ENCODE results near the gene HS6ST1.

Gene HS6ST1

DNA sequence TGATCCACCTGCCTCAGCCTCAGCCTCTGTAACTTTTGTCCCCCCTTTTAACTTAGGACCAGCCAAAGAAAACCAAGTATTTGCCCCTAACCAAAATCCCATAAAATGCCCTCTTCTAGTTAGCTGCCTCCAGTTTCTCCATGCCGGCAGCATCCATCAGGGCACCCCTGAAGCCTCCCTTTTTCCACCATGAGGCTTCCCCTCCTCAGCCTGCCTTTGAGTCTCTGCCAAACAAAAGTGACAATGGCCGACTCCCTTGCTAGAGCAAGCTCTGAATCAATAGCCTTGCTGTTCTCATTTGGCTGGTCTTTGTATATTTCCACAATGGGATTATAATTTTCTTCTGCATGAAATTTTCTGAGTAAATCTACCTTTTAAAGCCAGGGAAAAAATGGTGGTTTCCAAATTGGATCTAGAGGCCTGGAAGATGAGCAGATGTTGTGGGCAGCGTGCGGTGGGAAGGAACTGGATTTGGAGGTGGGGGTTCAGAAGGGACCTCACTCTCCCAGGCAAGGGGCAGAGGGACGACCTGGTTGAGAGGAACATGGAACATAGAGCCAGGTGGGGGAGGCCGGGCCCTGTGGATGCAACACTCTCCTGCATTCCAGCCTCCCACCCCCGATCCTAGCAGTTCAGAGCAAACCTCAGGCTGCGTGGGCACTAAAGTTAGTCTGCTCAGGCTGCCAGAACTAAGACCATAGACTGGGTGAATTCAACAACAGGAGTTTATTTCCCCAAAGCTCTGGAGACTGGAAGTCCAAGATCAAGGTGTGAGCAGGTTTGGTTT is 80.6 kb downstream of the HS6ST1 start:
- no peak for DNase-seq (ENCODE audit: low read depth, low spot score)

DNA sequence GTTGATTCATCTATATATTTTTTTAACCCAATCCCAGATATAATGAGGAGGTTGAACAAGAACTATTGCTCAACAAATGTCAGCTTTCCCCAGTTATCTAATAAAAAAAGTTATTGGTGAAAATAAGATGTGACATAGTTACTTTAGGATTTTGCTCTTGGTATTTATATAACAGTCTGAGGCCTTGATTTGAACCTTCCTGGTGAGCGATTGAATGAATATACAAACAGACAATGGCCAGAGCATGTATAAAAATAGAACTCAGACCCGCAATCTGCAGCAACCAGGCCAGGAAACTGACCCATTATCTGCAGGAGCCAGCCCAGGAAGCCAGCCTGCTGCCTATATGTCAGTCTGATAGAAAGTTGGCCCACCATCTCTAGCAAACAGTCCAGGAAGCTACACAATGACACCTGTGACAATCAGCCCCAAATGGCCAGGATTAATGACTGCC is 81.6 kb downstream of the HS6ST1 start:
- no peak for DNase-seq (ENCODE audit: low read depth, low spot score)

DNA sequence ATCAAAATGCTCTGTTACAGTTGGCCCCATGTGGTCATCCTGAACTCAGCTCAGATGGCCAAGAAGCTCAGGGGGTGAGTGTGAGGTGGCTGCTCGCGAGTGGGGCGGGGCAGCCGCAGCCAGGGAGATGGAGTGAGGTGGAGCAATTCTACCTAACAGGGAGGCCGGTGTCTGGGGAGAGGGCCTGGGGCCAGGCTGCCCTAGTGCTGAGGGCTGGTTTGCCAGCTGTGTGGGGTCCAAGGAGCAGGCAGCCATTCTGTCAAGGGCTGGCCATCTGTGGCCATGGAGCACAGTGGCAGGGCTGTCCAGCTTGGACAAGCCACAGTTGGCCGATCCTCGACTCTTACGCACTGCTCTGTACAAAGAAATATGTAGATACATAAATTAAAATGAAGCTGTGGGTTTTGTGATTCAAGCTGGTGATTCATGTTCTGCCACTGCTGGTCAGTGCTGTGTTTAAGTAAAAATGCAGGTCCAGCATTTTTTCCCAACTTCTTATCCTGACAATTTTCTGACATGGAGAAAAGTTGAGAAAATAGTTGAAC is 82.1 kb downstream of the HS6ST1 start:
- DNase-seq (ENCODE audit: low read depth, low spot score): no peak

DNA sequence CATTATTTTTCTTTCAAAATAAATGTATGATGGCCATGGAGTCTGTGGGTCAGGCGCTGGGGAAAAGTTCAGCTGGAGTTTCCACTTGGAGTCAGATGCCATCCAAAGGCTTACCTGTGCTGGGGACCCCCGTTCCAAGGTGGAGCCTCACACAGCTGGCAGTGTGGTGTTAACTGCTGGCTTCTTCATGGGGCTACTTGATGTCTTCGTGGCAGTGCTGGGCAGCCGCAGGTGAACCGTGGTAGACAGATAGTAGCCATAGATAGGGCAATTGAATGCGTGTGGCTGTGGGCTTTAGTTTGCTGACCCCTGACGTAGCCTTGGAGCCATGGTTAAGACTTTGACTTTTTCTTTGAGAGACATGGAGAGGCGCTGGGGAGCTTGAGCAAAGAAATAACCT is 83.1 kb downstream of the HS6ST1 start:
- no peak for DNase-seq (ENCODE audit: low read depth, low spot score)

DNA sequence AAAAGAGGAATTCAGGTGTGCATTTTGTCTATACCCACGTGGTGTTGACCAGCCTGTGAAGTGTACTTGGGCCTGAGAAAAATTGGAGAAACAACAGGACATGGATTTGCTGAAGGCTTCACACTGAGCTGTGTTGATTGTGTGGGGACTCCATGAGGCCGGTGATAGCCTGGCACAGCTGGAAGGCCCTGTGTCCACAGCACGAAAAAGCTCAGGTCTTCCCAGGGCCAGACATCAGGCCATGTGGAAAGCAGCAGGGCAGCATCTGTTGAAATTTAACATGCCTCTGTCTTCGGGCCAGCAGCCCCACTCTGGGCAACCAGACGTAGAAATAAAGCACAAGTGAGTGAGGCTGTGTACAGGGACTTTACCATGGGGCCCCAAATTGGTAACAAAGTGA is 84.1 kb downstream of the HS6ST1 start:
- no peak for DNase-seq (ENCODE audit: low read depth, low spot score)

DNA sequence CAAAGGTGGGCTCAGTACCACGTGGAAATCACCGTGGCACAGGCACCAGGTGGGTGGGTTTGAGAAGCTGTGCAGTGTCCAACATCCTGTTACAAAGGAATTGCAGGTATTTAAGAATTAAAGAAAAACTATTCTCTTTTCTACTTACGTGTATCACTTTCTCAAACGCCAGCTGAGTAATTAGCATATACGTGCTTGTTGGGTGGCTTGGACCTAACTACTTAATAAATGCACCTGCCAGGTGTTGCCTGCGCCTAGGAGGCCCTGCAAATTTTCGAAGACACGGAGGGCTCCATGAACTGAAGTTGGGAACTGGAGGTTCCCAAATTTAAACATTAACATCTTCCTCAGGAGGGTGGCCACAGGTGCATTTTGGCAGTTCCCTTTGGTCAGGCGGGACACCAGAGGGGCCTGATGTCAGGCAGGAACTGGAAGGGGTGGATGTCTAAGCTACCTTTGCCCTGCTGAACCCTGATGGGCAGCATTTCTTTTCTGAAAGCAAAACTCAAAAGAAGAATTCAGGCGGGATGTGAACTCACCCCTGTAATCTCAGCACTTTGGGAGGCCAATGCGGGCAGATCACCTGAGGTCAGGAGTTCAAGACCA is 84.8 kb downstream of the HS6ST1 start:
- DNase-seq (ENCODE audit: low read depth, low spot score): no peak

DNA sequence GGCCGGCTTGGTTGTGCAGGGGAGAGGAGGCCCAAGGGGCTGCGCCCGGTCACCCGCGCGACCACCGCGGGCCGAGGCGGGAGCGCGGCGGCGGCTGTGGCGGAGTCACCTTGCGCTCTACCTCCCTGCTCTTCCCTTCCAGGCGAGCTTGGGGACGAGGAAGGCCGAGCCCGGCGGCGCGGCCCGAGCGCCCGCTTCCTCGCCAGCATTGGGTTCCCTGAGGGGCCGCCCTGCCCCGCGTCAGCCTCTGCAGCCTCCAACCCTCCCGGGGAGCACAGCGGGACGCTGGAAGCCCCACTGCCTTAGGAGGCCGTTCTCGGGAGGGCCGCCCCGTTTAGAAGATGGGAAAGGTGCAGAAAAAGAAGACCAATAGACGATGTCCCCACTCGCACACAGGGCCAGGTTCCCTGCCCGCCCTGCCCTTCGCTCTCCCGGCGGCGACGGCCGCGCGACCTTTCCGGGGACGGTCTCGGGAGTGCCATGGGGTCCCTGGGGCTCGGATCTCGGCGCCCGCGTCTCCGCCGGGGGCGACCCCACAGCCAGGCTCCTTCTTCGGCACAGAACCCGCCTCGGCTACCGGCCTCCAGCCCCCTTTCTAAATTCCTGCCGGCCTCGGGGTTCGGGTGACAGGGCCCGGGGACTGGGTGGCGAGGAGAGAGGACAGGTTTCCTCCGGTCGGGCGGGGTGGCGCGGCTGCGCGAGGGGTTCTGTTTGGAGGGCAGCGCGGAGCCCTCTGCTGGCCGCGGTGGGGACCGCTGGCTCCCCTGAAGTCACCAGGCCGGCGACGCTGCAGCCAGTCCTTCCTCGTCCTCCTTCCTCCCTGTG is 85.5 kb downstream of the HS6ST1 start:
- peak; percentile 68 for DNase-seq (ENCODE audit: low read depth, low spot score)

DNA sequence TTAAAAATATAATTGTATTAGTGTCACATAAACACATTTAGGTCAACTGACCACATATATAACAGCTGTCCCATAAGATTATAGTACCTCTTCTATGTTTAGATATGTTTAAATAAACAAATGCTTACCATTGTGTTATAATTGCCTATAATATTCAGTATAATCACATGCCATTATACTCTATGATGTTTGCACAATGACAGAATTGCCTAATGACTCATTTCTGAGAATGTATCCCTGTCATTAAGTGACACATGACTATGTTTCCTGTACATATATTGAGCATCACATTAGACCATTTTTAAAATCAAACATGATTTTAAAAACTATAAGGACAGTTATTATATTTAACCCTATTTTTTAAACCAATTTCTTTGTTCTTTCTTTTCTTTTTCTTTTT is 89.8 kb downstream of the HS6ST1 start:
- DNase-seq (ENCODE audit: low read depth, low spot score): no peak

DNA sequence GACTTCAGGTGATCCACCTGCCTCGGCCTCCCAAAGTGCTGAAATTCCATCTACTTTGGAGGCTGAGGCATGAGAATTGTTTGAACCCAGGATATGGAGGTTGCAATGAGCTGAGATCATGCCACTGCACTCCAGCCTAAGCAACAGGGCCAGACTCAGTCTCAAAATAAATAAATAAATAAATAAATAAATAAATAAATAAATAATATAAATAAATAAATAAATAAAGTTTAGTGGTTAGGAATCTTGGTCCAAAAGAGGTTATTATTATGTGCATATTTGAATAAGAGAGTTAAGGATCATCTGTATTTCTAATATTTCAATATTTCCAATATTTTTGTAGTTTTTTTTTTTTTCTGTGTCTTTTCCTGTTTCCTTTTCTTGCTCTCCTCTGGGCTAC is 90.8 kb downstream of the HS6ST1 start:
- no peak for DNase-seq (ENCODE audit: low read depth, low spot score)

DNA sequence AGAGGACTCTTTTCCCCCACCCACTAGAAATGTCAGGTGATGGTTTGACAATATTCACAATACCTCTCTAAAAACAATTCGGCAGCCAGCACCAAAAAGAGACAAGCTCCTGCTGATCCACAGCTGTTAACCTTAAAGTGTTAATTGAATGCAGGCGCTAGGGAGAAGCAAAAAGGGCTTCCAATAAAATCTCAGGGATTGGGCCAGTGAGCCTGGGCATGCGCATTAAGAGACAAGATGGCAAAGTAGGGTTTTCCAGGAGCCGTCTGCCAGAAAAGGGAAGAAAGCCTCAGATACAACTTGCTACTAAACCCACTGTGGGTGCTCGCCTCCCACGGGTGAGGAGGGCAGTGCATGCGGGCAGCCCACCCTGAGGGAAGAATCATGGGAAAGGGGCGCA is 98.8 kb downstream of the HS6ST1 start:
- DNase-seq (ENCODE audit: low read depth, low spot score): no peak

DNA sequence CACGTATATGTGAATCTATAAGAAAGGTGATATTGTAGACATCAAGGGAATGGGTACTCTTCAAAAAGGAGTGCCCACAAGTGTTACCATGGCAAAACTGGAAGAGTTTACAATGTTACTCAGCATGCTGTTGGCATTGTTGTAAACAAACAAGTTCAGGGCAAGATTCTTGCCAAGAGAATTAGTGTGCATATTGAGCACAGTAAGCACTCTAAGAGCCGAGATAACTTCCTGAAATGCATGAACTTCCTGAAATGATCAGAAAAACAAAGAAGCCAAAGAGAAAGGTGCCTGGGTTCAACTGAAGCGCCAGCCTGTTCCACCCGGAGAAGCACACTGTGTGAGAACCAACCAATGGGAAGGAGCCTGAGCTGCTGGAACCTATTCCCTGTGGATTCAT is 101.0 kb downstream of the HS6ST1 start:
- DNase-seq (ENCODE audit: low read depth, low spot score): no peak

DNA sequence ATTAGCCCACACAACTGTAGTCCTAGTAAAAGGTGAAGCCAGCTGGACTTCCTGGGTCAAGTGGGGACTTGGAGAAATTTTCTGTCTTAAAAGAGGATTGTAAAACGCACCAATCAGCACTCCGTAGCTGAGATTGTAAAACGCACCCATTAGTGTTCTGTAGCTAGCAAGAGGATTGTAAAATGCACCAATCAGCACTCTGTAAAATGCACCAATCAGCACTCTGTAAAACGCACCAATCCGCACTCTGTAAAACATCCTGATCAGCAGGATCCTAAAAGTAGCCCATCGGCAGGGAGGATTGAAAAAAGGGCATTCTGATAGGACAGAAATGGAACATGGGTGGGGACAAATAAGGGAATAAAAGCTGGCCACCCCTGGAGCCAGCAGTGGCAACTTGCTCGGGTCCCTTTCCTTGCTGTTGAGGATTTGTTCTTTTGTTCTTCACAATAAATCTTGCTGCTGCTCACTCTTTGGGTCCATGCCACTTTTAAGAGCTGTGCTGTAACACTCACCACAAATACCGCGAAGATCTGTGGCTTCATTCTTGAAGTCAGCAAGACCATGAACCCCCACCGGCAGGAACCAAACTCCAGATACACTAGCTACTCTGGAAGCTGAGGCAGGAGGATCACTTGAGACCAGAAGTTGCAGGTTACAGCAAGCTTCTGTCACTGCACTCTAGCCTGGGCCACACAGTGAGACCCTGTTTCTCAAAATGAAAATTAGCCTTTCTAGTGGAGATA is 102.6 kb downstream of the HS6ST1 start:
- DNase-seq (ENCODE audit: low read depth, low spot score): no peak
